ENCODE results near the gene PKD2L1.

DNA sequence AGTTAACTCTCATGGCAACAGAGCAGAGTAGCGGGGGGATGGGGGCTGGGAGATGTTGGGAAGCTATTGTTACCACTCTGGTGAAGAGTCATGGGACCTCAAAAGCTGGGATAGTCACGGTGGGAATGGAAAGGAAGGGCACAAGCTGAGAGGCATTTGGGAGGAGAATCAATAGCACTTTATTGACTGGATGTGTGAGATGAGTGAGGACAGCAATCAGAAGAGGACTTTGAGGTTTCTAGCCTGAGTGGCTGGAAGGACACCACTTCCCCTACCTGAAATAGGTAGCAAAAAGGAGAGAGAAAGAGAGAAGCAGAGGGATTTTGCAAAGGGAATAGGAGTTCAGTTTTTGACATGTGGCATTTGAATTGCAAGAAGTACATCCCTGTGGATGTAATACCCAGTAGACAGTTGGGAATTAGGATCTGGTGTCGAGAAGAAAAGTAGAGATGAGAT is 44.2 kb upstream of the PKD2L1 start:
- TF ChIP-seq CTCF (IDR thresholded peaks at IDR 0.05; ENCODE audit: poor library complexity, severe bottlenecking) (no peak), TAF1 (IDR thresholded peaks at IDR 0.05; ENCODE audit: low read depth) (no peak)
